GM13976 (cell line): ENCODE data around the gene CRHR1.

ENCODE experiments used
- DNase-seq: peaks from one replicate; pipeline ENCODE4 v3.0.0; 2012; ENCODE audit warnings: low spot score
- in situ Hi-C: fragments of 300-500 bp; cut with MboI; formaldehyde crosslinking; loops from one replicate; pipeline ENCODE4 v1.12.0; 2022; ENCODE audit warnings: low sequenced_read_pairs, mixed read lengths, inconsistent platforms; ENCODE audit not compliant: unreplicated experiment
- TF ChIP-seq, protein P1 (sequence below): IDR thresholded peaks from 2 replicates; pipeline ENCODE4 v1.5.1; 2012; ENCODE audit warnings: borderline replicate concordance, mild to moderate bottlenecking; ENCODE audit not compliant: insufficient read depth; ENCODE audit errors: extremely low read depth, missing control alignments, control extremely low read depth

Gene CRHR1

DNA sequence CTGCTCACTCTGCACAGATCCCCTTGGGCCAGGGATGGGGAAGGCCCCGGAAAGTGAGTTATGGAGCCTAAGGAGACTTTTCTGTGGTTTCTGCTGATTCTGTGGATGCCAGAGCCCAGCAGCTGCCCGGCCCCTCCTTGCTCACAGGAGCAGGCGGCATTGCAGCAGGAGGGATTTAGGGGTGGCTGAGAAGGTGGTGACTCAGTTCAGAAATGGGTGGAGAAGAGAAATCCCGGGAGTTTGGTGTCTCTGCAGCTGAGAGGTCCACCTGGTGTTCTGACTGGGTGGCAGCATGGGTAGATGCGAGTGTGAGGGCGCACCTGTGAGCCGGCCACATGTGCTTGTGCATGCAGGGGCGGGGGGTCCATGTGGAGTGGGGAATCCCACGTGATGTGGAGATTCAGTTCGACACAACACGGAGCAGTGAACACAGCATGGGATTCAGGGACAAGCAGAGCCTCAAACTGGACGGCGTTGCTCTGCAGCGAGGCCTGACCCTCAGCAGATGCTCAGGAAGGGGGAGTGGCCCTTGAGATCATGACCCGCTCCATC lies 44.5 kb downstream of the CRHR1 start:
- in situ Hi-C loops, result loop anchor here (10.0 to 25.0 kb wide), 4 partner anchors 56 to 616 kb away; partner anchors contain the start of gene FMNL1
- no peak for DNase-seq
- TF ChIP-seq, protein P1, sequence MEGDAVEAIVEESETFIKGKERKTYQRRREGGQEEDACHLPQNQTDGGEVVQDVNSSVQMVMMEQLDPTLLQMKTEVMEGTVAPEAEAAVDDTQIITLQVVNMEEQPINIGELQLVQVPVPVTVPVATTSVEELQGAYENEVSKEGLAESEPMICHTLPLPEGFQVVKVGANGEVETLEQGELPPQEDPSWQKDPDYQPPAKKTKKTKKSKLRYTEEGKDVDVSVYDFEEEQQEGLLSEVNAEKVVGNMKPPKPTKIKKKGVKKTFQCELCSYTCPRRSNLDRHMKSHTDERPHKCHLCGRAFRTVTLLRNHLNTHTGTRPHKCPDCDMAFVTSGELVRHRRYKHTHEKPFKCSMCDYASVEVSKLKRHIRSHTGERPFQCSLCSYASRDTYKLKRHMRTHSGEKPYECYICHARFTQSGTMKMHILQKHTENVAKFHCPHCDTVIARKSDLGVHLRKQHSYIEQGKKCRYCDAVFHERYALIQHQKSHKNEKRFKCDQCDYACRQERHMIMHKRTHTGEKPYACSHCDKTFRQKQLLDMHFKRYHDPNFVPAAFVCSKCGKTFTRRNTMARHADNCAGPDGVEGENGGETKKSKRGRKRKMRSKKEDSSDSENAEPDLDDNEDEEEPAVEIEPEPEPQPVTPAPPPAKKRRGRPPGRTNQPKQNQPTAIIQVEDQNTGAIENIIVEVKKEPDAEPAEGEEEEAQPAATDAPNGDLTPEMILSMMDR, result no peak

DNA sequence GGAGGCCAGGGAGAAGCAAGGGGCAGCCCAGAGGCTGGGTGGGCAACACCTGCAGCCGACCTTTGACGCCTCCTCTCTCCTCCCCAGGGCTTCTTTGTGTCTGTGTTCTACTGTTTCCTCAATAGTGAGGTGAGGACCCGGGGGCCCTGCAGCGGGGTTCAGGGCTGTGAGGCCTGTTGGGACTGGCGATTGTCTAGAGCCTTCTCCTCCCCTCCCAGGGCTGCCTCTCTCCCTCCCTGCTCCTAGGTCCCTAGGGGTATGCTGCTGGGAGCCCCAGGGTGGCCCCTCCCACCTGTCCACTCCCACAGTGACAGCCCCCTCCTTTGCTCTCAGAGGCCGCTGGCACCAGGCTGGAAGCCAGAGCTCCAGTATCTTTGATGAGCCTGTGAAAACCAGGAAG lies 49.8 kb downstream of the CRHR1 start:
- no peak for DNase-seq
- TF ChIP-seq, protein P1, result no peak
- in situ Hi-C loops, result loop anchor here (25.0 kb wide), 2 partner anchors 422 to 622 kb away; partner anchors contain the start of gene FMNL1

- in situ Hi-C loops, result loop anchor here (25.0 kb wide), 2 partner anchors 422 to 622 kb away; partner anchors contain the start of gene FMNL1
- TF ChIP-seq, protein P1, result no peak
- DNase-seq, result no peak
These were observed 50.6 kb downstream of the CRHR1 start for GRCh38 chr17:45834471-45835396.

- TF ChIP-seq, protein P1, result no peak
- in situ Hi-C loops, result loop anchor here (25.0 kb wide), 2 partner anchors 423 to 623 kb away; partner anchors contain the start of gene FMNL1
- DNase-seq, result no peak
These were observed 51.4 kb downstream of the CRHR1 start for GRCh38 chr17:45835481-45835880.

GRCh38 chr17:45836047-45837044 lies 52.2 kb downstream of the CRHR1 start:
- DNase-seq, result no peak
- in situ Hi-C loops, result loop anchor here (25.0 kb wide), 2 partner anchors 424 to 624 kb away; partner anchors contain the start of gene FMNL1
- TF ChIP-seq, protein P1, result no peak
